Stimulated activated CD8-positive, alpha-beta memory T cell treated with anti-CD3 and anti-CD28 coated beads, Interleukin-12 subunit alpha, Interleukin-12 subunit beta, amount 100 ng/mL, for 4 hours (primary cell): ENCODE results near the gene XRN1.
"Not testable (repeated sequence)": the region's sequence is repeated elsewhere in the genome, so short reads cannot be mapped to it uniquely, and the experiment has no call there.

Source experiments
- DNase-seq: peaks from one replicate; pipeline ENCODE4 v3.0.0-alpha.2; 2020; ENCODE audit warnings: low read depth

Gene XRN1

GRCh38 chr3:142324275-142324953, 123.4 kb downstream of the XRN1 start:
- not testable (repeated sequence) for DNase-seq

DNA sequence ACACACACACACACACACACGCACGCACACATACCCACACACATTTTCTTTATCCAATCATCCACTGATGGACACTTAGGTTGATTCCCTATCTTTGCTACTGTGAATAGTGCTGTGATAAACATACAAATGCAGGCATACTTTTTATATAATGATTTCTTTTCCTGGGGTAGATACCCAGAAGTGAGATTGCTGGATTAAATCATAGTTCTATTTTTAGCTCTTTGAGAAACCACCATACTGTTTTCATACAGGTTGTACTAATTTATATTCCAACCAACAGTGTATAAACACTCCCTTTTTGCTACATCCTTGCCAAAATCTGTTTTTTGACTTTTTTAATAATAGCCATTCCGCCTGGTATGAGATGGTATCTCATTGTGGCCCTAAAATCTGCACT, 127.9 kb downstream of the XRN1 start:
- DNase-seq = no peak

DNA sequence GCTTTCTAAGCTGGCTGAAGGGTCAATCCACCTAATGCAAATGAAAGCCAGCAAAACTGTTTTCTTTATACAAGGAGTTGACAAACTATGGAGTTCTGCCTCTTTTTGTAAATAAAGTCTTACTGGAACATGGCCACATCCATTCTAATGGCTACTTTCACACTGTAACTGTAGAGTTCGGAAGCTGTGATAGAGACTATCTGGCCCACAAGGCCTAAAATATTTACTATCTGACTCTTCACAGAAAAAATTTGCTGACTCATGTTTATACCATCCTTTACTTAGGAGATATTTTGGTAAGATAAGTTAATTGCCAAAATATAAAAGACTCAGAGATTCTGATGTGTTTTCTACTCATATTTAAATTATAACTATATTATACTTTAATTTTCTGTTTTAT, 128.7 kb downstream of the XRN1 start:
- DNase-seq = no peak

DNA sequence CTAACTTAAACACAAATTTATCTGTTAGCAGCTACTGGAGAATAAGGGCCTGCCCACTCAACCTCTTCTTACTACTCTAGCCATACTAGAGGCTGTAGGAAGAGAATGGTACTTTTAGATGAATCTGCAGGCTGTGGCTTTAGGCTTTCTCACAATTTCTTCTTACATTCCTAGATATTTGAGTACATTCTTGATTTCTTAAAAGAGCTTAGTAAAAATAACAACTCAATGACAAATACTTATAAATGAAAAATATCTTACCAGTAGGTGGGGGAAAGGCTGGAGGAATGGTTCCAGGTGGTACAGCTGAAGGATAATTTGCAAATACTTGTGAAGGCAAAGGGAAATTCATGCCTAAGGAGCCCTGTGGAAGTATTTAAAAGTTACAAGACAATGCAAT, 129.5 kb downstream of the XRN1 start:
- DNase-seq = no peak

DNA sequence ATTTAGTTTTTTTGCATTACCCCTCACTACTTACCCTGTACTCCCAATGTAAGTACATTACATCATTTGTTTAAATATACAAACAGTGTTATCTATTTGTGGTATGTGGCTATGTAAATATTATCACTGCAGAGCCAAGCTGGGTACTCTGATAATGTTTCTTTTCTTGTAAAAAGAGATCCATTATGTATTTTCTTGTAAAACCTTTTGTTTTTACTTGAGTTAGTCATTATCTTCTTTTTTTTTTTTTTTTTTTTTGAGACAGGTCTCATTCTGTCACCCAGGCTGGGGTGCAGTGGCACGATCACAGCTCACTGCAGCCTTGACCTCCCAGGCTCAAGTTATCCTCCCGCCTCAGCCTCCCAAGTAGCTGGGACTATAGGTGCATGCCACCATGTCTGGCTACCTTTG, 131.9 kb downstream of the XRN1 start:
- DNase-seq = not testable (repeated sequence)

DNA sequence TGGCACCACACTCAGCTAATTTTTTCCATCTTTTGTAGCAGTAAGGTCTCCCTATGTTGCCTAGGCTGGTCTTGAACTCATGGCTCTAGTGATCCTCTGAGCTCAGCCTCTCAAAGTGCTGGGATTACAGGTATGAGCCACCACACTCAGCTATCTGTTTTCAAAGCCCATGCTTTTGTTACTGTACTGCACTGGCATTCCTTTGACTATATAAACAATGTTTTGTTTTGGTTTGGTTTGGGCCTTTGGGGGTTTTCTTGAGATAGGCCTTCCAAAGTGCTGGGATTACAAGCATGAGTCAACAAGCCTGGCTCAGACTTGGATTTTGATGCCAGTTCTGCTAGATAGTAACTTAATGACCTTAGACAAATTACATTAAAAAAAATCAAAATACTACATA, 132.8 kb downstream of the XRN1 start:
- DNase-seq = no peak

- DNase-seq = no peak
Measured at GRCh38 chr3:142310439-142310838, 137.4 kb downstream of the XRN1 start.

GRCh38 chr3:142302847-142303246, 145.0 kb downstream of the XRN1 start:
- not testable (repeated sequence) for DNase-seq

GRCh38 chr3:142298626-142299025, 149.2 kb downstream of the XRN1 start:
- DNase-seq = no peak

GRCh38 chr3:142296507-142296906, 151.3 kb downstream of the XRN1 start:
- no peak for DNase-seq

DNA sequence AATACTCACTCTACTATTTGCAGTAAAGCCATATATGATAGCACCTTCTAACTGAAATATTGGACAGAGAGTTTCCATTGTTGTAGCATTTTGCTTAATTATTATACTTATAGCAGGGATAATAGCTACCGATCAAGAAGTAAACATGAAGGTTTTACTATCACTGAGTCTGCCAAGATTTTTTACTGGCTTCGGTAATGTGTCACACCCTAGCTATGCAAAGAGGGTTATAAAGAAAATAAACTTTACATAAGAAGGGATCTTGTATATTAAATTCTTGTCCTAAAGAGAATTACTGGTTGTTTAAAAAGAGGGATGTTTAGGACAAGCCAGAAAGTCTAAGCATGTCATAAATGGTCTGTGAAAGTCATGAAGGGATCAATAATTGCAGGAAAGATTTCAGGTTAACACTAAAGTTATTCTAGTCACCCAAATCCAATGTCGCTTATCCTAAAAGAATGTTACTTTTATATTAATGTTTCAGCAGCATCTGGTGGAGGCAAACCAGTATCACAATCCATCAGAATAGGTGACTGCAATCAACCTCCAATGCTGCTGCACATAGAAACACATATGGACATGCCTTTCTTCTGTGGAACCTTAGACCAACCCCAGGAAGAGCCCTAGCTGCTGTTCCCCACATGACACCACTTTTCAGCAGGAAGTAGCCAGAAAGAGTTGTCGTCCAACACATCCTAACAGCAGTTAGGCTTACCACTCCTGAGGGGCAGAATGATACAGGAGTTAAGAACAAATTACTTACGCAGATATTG, 159.8 kb downstream of the XRN1 start:
- no peak for DNase-seq

- no peak for DNase-seq
Measured at GRCh38 chr3:142285083-142285517, 162.7 kb downstream of the XRN1 start.

GRCh38 chr3:142282503-142282902, 165.3 kb downstream of the XRN1 start:
- DNase-seq = no peak

DNA sequence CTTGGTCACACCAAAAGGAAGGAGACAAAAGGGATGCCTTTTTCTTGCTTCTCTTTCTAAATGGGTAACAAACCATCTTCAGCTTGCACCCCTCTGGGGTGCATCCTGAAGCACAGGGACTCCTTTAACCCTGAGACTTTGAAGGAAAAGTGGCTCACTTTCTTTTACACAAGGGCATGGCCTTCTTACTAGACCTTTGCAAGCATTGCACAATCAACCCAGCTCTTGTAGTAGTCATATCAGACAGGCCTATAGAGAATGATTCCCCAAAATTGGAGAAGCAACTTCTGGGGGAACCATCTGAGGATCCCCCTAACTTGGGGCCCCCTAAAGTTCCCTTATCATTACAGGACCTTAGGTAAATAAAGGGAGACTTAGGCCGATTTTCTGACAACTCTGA, 166.4 kb downstream of the XRN1 start:
- no peak for DNase-seq

- DNase-seq = no peak
Measured at GRCh38 chr3:142279965-142280590, 167.8 kb downstream of the XRN1 start.

- DNase-seq = no peak
Measured at GRCh38 chr3:142278451-142278850, 169.4 kb downstream of the XRN1 start.

DNA sequence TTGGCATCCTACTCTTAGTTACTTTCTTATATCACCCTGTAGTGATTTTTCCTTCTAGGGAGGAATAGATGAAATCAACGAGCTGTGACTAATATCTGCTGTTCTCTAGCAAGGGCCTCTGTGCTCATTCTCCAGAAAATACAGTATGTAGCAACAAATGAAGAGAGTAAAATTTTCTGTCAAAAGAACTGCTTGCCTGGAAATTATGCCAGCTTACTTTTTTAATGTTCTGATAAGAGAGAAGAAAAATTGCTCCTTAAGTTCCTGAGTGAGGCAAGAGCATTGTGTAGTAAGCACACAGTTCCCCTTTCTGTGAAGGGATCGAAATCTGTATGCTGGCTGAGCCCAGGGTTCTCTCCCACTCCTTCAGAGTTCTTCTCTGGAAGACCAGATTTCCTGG, 171.1 kb downstream of the XRN1 start:
- DNase-seq = no peak

DNA sequence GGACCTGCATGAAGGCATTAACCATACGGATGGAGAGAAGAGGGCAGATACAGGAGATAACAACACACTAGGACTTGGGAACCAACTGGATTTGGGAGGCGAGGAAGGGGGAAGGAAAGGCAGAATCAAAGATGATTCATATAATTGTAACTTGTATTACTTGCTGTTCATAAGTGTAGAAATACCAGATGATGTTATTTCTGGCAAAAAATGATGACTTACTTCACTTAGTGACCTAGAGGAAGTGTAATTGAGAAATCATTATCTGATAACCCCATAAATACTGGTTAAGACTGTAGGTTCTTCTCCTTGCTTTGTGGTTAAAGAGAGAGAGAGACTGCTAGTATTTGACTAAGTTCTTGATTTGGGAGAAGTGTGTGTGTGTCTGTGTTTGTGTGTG, 172.0 kb downstream of the XRN1 start:
- DNase-seq = no peak

GRCh38 chr3:142274908-142275307, 172.9 kb downstream of the XRN1 start:
- no peak for DNase-seq

DNA sequence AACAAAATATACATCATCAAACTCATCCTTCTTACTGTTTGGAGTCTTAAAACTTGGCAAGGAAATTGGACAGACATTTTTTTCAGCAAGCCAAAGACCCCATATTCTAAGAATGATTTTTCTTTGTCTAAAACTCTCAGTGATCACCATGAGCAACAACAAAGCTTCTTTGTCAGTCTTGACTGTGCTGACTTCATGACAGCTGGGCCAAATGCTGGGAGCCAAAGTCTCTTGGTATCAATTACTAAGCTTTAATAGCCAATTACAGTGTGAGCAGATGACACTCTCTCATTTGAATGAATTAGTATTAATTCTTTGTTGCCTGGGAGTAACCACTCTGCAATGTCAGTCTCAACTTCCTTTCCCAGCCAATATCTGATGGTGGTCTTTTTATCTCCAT, 174.3 kb downstream of the XRN1 start:
- no peak for DNase-seq

DNA sequence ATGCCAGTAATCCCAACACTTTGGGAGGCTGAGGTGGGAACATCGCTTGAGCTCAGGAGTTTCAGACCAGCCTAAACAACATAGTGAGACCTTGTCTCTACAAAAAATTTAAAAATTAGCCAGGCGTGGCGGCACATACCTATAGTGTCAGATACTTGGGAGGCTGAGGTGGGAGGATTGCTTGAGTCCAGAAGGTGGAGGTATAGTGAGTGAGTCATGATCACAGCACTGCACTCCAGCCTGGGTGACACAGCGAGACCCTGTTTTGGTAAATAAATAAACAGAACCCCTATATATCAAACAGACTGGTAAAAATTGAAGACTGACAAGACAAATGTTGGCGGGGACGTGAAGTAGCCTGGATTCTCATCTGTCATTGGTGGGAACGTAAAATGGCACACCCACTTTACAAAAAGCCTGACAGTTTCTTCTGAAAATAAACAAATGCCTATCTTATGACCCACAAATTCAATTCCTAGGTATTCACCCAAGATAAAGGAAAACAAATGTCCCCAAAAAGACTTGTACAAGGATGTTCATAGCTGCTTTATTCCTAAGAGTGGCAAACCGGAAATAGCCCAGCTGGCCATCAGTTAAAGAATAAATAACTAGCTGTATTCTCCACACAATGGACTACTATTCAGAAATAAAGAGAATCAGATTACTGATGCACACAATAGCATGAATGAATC, 175.5 kb downstream of the XRN1 start:
- no peak for DNase-seq

- peak; percentile 25 for DNase-seq
Measured at GRCh38 chr3:142270407-142270806, 177.4 kb downstream of the XRN1 start.

- DNase-seq = no peak
Measured at GRCh38 chr3:142269767-142270166, 178.1 kb downstream of the XRN1 start.
